Measurements from ENCODE around the gene RHPN2.
"Not testable (repeated sequence)": the region's sequence is repeated elsewhere in the genome, so short reads cannot be mapped to it uniquely, and the experiment has no call there.

The RHPN2 gene

GRCh38 chr19:33047422-33047821 is 17.3 kb downstream of the RHPN2 start:
- Histone ChIP-seq H3K9ac (ENCODE audit: low read length) (no peak overlapping the region), H3K4me3 (ENCODE audit: low read depth, low read length) (no peak overlapping the region)

GRCh38 chr19:33041828-33042160 is 22.9 kb downstream of the RHPN2 start:
- peaks cover 13% of the 10 kb centered on the region for H3K4me1 ChIP-seq (ENCODE audit: control insufficient read depth, insufficient read depth, low read length)
- H3K9me3 ChIP-seq (ENCODE audit: control insufficient read depth, insufficient read depth, low read depth, low read length); H3K36me3 ChIP-seq (ENCODE audit: control insufficient read depth, insufficient read depth, low read length); H3K27me3 ChIP-seq (ENCODE audit: control insufficient read depth, insufficient read depth, low read length); H3K27ac ChIP-seq (ENCODE audit: low read depth, low read length); H3K4me3 ChIP-seq (ENCODE audit: low read depth, low read length); H3K9ac ChIP-seq (ENCODE audit: low read length): not testable (repeated sequence)

More at GRCh38 chr19:33047422-33047821, 17.3 kb downstream of the RHPN2 start:
- Histone ChIP-seq H3K27ac (ENCODE audit: low read depth, low read length) (no peak overlapping the region), H3K4me1 (ENCODE audit: control insufficient read depth, insufficient read depth, low read length) (0 out of 2 replicates have a peak, but pooled peaks cover 3% of the 10 kb centered on the region), H3K36me3 (ENCODE audit: control insufficient read depth, insufficient read depth, low read length) (peaks cover 13% of the 10 kb centered on the region; the same call in 1 of the 2 replicates), H3K9me3 (ENCODE audit: control insufficient read depth, insufficient read depth, low read depth, low read length) (no peaks in the 10 kb centered on the region), H3K27me3 (ENCODE audit: control insufficient read depth, insufficient read depth, low read length) (no peaks in the 10 kb centered on the region)

DNA sequence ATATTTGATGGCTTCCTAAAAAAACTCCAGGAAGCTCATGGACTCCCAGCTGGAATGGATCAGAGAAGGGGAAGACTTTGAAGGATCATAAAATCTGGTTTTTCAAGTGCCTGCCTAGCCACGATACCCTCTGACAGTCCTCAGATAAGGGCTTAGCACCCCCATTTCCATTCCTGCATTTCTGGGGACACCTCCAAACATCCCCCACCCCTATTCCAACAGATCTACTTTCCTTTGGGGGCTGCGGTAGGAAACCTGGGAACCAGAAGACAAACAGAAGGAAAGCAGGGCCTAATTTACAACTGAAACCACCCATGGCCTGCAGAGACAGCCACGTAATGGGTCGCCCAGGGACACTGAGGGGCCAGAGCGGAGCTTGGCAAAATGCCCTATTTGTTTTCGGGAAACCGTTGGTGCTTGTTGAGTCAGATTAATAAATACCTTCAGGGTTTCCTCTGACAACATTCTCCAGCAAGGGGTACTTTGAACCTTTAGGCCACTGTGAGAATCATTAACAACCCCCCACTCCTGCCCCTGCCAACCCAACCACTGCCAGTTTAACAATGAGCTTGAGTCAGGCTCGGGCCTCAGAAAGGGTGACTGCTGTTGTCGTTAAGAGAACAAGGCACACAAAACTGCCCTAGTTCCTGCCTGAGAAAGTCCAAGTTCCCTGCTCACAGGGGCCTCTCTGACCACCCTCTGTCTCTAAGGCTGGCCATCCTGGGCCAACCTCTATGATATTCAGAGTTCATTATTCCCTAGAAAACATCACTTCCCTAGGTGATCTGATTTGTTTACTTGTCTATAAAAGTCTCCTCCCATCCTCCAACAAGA is 23.5 kb downstream of the RHPN2 start:
- Histone ChIP-seq H3K4me1 (ENCODE audit: control insufficient read depth, insufficient read depth, low read length) (peaks cover 13% of the 10 kb centered on the region), H3K27ac (ENCODE audit: low read depth, low read length) (no peak overlapping the region)

GRCh38 chr19:33039815-33040214 is 24.9 kb downstream of the RHPN2 start:
- no peaks in the 10 kb centered on the region for H3K27me3 ChIP-seq (ENCODE audit: control insufficient read depth, insufficient read depth, low read length)
- H3K4me3 ChIP-seq (ENCODE audit: low read depth, low read length): no peak overlapping the region
- H3K36me3 ChIP-seq (ENCODE audit: control insufficient read depth, insufficient read depth, low read length): peaks cover 5% of the 10 kb centered on the region; the same call in 1 of the 2 replicates
- H3K4me1 ChIP-seq (ENCODE audit: control insufficient read depth, insufficient read depth, low read length): peaks cover 13% of the 10 kb centered on the region
- no peak overlapping the region for H3K9ac ChIP-seq (ENCODE audit: low read length)
- peaks cover 5% of the 10 kb centered on the region for H3K9me3 ChIP-seq (ENCODE audit: control insufficient read depth, insufficient read depth, low read depth, low read length)
- H3K27ac ChIP-seq (ENCODE audit: low read depth, low read length): no peak overlapping the region

More for the DNA sequence above, 23.5 kb downstream of the RHPN2 start:
- no peak overlapping the region for H3K9ac ChIP-seq (ENCODE audit: low read length)
- peaks cover 3% of the 10 kb centered on the region for H3K9me3 ChIP-seq (ENCODE audit: control insufficient read depth, insufficient read depth, low read depth, low read length)
- no peaks in the 10 kb centered on the region for H3K27me3 ChIP-seq (ENCODE audit: control insufficient read depth, insufficient read depth, low read length)
- H3K36me3 ChIP-seq (ENCODE audit: control insufficient read depth, insufficient read depth, low read length): peaks cover 5% of the 10 kb centered on the region; the same call in 1 of the 2 replicates
- no peak overlapping the region for H3K4me3 ChIP-seq (ENCODE audit: low read depth, low read length)

DNA sequence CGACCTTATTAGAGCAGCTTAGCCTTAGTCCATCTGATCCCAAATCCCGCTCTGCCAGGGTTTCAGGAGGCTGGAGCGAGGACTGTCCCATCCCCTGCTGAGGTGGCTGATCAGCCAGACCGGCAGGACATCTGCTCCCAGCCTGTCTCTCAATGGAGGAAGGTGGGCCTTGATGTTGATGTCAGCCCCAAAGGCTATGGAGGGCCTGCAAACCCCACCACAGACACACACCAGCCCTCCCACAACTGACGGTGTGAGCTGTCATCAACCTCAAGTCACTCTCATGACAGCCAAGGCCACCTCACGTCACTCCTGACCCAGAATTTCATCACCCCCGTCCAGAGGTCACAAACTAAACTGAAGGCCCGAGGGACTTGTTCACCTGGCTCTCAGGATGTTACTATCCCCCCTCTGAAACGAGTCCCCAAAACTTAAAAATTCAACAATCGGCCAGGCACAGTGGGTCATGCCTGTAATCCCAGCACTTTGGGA is 25.5 kb downstream of the RHPN2 start:
- H3K9ac ChIP-seq (ENCODE audit: low read length): no peak overlapping the region
- peaks cover 5% of the 10 kb centered on the region for H3K9me3 ChIP-seq (ENCODE audit: control insufficient read depth, insufficient read depth, low read depth, low read length)
- H3K36me3 ChIP-seq (ENCODE audit: control insufficient read depth, insufficient read depth, low read length): peaks cover 5% of the 10 kb centered on the region; the same call in 1 of the 2 replicates
- H3K4me3 ChIP-seq (ENCODE audit: low read depth, low read length): no peak overlapping the region
- H3K4me1 ChIP-seq (ENCODE audit: control insufficient read depth, insufficient read depth, low read length): peaks cover 13% of the 10 kb centered on the region
- no peaks in the 10 kb centered on the region for H3K27me3 ChIP-seq (ENCODE audit: control insufficient read depth, insufficient read depth, low read length)
- H3K27ac ChIP-seq (ENCODE audit: low read depth, low read length): no peak overlapping the region

DNA sequence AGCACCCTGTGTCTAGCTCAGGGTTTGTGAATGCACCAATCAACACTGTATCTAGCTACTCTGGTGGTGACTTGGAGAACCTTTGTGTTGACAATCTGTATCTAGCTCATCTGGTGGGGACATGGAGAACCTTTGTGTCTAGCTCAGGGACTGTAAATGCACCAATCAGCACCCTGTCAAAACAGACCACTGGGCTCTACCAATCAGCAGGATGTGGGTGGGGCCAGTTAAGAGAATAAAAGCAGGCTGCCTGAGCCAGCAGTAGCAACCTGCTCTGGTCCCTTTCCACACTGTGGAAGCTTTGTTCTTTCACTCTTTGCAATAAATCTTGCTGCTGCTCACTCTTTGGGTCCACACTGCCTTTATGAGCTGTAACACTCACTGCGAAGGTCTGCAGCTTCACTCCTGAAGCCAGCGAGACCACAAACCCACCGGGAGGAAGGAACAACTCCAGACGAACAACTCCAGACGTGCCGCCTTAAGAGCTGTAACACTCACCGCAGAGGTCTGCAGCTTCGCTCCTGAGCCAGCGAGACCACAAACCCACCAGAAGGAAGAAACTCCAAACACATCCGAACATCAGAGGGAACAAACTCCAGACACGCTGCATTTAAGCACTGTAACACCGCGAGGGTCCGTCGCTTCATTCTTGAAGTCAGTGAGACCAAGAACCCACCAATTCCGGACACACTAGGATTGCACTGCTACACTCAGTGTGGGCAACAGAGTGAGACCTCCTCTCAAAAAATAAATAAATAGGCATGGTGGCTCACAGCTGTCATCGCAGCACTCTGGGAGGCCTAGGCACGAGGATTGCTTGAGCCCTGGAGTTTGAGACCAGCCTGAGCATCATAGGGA is 27.3 kb downstream of the RHPN2 start:
- not testable (repeated sequence) for H3K9ac ChIP-seq (ENCODE audit: low read length)

DNA sequence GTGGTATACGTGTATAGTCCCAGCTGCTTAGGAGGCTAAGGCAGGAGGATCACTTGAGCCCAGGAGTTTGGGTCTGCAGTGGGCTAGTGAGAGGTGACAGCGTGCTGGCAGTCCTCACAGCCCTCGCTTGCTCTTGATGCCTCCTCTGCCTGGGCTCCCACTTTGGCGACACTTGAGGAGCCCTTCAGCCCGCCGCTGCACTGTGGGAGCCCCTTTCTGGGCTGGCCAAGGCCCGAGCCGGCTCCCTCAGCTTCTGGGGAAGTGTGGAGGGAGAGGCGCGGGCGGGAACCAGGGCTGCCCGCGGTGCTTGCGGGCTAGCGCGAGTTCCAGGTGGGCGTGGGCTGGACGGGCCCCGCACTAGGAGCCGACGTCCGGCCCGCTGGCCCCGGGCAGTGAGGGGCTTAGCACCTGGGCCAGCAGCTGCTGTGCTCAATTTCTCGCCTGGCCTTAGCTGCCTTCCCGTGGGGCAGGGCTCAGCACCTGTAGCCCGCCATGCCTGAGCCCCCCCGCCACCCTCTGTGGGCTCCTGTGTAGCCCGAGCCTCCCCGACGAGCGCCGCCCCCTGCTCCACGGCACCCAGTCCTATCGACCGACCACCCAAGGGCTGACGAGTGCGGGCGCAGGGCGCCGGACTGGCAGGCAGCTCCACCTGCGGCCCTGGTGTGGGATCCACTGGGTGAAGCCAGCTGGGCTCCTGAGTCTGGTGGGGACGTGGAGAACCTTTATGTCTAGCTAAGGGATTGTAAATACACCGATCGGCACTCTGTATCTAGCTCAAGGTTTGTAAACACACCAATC is 28.1 kb downstream of the RHPN2 start:
- peaks cover 10% of the 10 kb centered on the region for H3K4me1 ChIP-seq (ENCODE audit: control insufficient read depth, insufficient read depth, low read length)
- H3K27ac ChIP-seq (ENCODE audit: low read depth, low read length); H3K9ac ChIP-seq (ENCODE audit: low read length); H3K4me3 ChIP-seq (ENCODE audit: low read depth, low read length); H3K9me3 ChIP-seq (ENCODE audit: control insufficient read depth, insufficient read depth, low read depth, low read length); H3K27me3 ChIP-seq (ENCODE audit: control insufficient read depth, insufficient read depth, low read length); H3K36me3 ChIP-seq (ENCODE audit: control insufficient read depth, insufficient read depth, low read length): not testable (repeated sequence)

More for the DNA sequence above, 27.3 kb downstream of the RHPN2 start:
- H3K27me3 ChIP-seq (ENCODE audit: control insufficient read depth, insufficient read depth, low read length); H3K4me3 ChIP-seq (ENCODE audit: low read depth, low read length); H3K9me3 ChIP-seq (ENCODE audit: control insufficient read depth, insufficient read depth, low read depth, low read length); H3K27ac ChIP-seq (ENCODE audit: low read depth, low read length); H3K36me3 ChIP-seq (ENCODE audit: control insufficient read depth, insufficient read depth, low read length): not testable (repeated sequence)
- peaks cover 13% of the 10 kb centered on the region for H3K4me1 ChIP-seq (ENCODE audit: control insufficient read depth, insufficient read depth, low read length)

DNA sequence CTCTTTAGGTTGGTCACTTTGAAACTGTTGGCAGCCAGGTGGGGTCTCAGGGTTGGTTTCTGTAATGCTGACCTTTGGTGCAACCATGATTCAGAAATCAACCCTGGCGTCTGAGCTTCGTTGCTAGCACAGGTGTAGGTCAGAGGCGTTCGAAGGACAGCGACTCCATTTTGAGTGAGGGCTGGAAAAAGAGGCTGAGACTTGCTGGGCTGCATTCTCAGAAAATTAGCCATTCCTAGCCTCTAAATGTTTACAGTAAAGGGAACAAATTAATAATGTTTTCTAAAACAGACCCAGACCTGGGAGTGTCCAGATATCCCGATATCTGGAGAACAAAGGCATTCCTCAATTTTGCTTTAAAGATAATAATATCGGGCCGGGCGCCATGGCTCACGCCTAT is 29.2 kb downstream of the RHPN2 start:
- Histone ChIP-seq H3K4me3 (ENCODE audit: low read depth, low read length) (no peak overlapping the region), H3K9ac (ENCODE audit: low read length) (no peak overlapping the region), H3K27me3 (ENCODE audit: control insufficient read depth, insufficient read depth, low read length) (no peaks in the 10 kb centered on the region), H3K36me3 (ENCODE audit: control insufficient read depth, insufficient read depth, low read length) (no peaks in the 10 kb centered on the region; the same call in 1 of the 2 replicates), H3K27ac (ENCODE audit: low read depth, low read length) (no peak overlapping the region), H3K4me1 (ENCODE audit: control insufficient read depth, insufficient read depth, low read length) (peaks cover 3% of the 10 kb centered on the region), H3K9me3 (ENCODE audit: control insufficient read depth, insufficient read depth, low read depth, low read length) (peaks cover 9% of the 10 kb centered on the region)

DNA sequence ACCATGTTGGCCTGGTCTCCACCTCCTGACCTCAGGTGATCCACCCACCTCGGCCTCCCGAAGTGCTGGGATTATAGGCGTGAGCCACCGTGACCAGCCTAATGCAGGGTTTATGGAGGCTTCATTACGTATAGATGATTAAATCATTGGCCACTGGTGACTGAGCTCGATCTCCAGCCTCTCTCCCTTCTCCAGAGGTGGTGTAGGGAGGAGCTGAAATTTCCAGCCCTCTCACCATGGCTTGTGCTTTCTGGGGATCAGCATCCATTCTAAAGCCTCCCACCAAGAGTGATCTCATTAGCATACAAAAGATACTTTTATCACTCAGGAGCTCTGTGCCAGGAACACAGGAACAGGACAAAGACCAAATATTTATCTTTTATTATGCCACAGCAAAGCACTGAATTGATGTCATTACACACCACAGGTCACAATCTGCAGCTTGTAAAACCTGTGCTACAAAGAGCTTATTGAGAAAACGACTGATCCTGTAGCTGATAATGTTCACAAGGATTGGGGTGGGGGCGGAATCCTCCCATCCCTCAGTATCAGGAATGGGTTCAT is 32.4 kb downstream of the RHPN2 start:
- Histone ChIP-seq H3K36me3 (ENCODE audit: control insufficient read depth, insufficient read depth, low read length) (peaks cover 7% of the 10 kb centered on the region; the same call in 1 of the 2 replicates), H3K27ac (ENCODE audit: low read depth, low read length) (0 out of 2 replicates have a peak overlapping the region, but pooled peaks have one; percentile 10), H3K4me3 (ENCODE audit: low read depth, low read length) (no peak overlapping the region), H3K4me1 (ENCODE audit: control insufficient read depth, insufficient read depth, low read length) (no peaks in the 10 kb centered on the region; the same call in 1 of the 2 replicates), H3K27me3 (ENCODE audit: control insufficient read depth, insufficient read depth, low read length) (no peaks in the 10 kb centered on the region), H3K9ac (ENCODE audit: low read length) (peak overlapping the region; percentile 31), H3K9me3 (ENCODE audit: control insufficient read depth, insufficient read depth, low read depth, low read length) (peaks cover 23% of the 10 kb centered on the region)

GRCh38 chr19:33029746-33030303 is 34.9 kb downstream of the RHPN2 start:
- no peak overlapping the region for H3K9ac ChIP-seq (ENCODE audit: low read length)
- H3K27me3 ChIP-seq (ENCODE audit: control insufficient read depth, insufficient read depth, low read length): no peaks in the 10 kb centered on the region
- peaks cover 7% of the 10 kb centered on the region; the same call in 1 of the 2 replicates for H3K36me3 ChIP-seq (ENCODE audit: control insufficient read depth, insufficient read depth, low read length)
- no peak overlapping the region for H3K27ac ChIP-seq (ENCODE audit: low read depth, low read length)
- H3K9me3 ChIP-seq (ENCODE audit: control insufficient read depth, insufficient read depth, low read depth, low read length): peaks cover 19% of the 10 kb centered on the region
- no peak overlapping the region for H3K4me3 ChIP-seq (ENCODE audit: low read depth, low read length)
- no peaks in the 10 kb centered on the region; the same call in 1 of the 2 replicates for H3K4me1 ChIP-seq (ENCODE audit: control insufficient read depth, insufficient read depth, low read length)
